ENCODE measurements around the gene SCAPER.

DNA sequence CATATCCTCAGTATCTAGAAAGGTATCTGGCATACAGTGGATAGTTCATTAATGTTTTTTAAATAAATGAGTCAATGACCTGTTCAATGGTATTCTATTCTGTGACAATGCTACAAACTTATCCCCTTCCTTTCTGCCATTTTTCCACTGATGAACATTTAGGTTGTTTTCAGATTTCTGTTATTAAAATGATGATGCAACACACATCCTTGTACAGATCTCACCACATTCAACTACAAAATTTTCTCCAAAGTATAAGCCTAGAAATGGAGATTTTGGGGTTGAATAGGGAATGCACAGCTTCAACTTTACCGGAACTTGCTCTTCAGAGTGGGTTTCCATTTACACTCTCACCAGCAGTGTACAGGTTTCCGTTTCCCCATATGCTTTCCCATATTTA lies 358.3 kb downstream of the SCAPER start:
- TF ChIP-seq POLR2A (IDR thresholded peaks at IDR 0.05; ENCODE audit: low read depth, low read length) (no peak), FOS (IDR thresholded peaks at IDR 0.05; ENCODE audit: low read depth, low read length) (no peak), SMC3 (IDR thresholded peaks at IDR 0.05; ENCODE audit: low read depth, low read length) (no peak), MAFK (IDR thresholded peaks at IDR 0.05; ENCODE audit: low read depth, low read length) (no peak), CEBPB (IDR thresholded peaks at IDR 0.05; ENCODE audit: low read depth, low read length) (peak; percentile 38), MXI1 (IDR thresholded peaks at IDR 0.05; ENCODE audit: borderline replicate concordance, low read depth, low read length) (no peak), BHLHE40 (IDR thresholded peaks at IDR 0.05; ENCODE audit: low read depth, low read length) (no peak), RAD21 (IDR thresholded peaks at IDR 0.05; ENCODE audit: low read length) (no peak), RCOR1 (IDR thresholded peaks at IDR 0.05; ENCODE audit: insufficient replicate concordance, low read length) (no peak), CHD1 (IDR thresholded peaks at IDR 0.05; ENCODE audit: low read depth, low read length) (no peak)
- TF ChIP-seq, protein P1, sequence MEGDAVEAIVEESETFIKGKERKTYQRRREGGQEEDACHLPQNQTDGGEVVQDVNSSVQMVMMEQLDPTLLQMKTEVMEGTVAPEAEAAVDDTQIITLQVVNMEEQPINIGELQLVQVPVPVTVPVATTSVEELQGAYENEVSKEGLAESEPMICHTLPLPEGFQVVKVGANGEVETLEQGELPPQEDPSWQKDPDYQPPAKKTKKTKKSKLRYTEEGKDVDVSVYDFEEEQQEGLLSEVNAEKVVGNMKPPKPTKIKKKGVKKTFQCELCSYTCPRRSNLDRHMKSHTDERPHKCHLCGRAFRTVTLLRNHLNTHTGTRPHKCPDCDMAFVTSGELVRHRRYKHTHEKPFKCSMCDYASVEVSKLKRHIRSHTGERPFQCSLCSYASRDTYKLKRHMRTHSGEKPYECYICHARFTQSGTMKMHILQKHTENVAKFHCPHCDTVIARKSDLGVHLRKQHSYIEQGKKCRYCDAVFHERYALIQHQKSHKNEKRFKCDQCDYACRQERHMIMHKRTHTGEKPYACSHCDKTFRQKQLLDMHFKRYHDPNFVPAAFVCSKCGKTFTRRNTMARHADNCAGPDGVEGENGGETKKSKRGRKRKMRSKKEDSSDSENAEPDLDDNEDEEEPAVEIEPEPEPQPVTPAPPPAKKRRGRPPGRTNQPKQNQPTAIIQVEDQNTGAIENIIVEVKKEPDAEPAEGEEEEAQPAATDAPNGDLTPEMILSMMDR (conservative IDR thresholded peaks at IDR 0.05; ENCODE audit: low read depth, low read length) = no peak
- TF ChIP-seq, protein P2, sequence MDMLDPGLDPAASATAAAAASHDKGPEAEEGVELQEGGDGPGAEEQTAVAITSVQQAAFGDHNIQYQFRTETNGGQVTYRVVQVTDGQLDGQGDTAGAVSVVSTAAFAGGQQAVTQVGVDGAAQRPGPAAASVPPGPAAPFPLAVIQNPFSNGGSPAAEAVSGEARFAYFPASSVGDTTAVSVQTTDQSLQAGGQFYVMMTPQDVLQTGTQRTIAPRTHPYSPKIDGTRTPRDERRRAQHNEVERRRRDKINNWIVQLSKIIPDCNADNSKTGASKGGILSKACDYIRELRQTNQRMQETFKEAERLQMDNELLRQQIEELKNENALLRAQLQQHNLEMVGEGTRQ (IDR thresholded peaks at IDR 0.05; ENCODE audit: low read depth, low read length) = no peak
- TF ChIP-seq, protein P3, sequence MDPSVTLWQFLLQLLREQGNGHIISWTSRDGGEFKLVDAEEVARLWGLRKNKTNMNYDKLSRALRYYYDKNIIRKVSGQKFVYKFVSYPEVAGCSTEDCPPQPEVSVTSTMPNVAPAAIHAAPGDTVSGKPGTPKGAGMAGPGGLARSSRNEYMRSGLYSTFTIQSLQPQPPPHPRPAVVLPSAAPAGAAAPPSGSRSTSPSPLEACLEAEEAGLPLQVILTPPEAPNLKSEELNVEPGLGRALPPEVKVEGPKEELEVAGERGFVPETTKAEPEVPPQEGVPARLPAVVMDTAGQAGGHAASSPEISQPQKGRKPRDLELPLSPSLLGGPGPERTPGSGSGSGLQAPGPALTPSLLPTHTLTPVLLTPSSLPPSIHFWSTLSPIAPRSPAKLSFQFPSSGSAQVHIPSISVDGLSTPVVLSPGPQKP (IDR thresholded peaks at IDR 0.05; ENCODE audit: borderline replicate concordance, low read depth, low read length) = no peak
